GM15510 (cell line): ENCODE results near the gene PLET1.

ENCODE experiments used
- POLR2A ChIP-seq: IDR thresholded peaks from 3 replicates; pipeline ENCODE4 v1.6.1; 2011; ENCODE audit warnings: borderline replicate concordance; ENCODE audit not compliant: insufficient read length; ENCODE audit errors: extremely low read depth

Gene PLET1

DNA sequence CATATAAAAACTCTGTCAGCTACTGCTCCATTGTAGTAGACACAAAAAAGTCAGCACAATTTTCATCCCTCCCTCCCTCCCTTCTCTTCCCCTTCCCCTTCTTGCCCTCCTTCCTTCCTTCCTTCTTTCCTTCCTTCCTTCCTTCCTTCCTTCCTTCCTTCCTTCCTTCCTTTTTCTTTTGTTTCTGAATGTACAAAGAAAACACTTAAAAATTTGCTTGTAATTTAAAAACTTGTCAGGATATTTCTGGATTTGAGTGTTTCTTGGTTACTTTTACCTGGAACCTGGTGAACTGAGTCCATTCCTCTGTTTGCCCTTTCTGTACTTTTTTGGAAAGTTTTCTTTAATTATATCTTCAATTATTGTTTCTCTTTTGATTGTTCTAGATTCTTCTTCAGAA is 31.5 kb upstream of the PLET1 start:
- no peak for TF ChIP-seq POLR2A

DNA sequence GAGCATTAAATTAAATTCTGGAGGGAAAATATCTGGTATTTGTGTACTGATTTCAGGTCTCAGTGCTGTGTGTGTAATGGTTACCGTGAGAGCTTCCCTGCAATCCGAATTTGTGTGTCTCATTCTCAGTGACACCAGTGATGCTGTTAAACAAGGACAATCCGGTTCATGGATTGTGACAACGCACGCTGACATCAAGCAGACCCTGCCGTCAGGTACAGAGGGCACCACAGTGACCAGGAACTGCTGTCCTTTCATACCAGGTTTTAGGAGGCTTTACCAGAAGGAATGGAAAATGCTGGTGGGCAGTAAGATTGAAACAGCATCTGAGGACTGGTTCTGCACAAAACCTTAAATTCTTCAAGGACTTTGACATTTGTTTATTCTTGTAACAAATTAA is 30.5 kb upstream of the PLET1 start:
- no peak for TF ChIP-seq POLR2A

GRCh38 chr11:112290493-112290850 is 29.8 kb upstream of the PLET1 start:
- no peak for TF ChIP-seq POLR2A

- no peak for TF ChIP-seq POLR2A
Observed at GRCh38 chr11:112289588-112290492, 29.2 kb upstream of the PLET1 start.

DNA sequence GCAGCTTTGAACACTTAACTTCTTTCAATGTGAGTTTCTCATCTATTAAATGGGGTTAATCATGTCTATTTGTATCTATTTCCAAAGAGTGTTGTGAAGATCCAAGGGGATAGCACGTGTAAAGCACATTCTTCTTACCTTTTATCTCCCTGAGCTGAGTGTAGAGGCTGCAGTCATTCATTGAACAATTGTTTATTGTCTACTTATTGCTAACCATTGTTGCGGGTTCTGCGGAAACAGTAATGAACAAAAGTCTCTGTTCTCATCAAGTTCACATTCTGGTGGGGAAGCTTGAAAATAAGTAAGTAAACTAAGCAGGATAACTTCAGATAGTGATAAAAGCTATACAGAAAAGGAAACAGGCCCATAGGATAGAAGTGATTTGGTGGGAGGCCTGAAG is 27.4 kb upstream of the PLET1 start:
- no peak for TF ChIP-seq POLR2A

DNA sequence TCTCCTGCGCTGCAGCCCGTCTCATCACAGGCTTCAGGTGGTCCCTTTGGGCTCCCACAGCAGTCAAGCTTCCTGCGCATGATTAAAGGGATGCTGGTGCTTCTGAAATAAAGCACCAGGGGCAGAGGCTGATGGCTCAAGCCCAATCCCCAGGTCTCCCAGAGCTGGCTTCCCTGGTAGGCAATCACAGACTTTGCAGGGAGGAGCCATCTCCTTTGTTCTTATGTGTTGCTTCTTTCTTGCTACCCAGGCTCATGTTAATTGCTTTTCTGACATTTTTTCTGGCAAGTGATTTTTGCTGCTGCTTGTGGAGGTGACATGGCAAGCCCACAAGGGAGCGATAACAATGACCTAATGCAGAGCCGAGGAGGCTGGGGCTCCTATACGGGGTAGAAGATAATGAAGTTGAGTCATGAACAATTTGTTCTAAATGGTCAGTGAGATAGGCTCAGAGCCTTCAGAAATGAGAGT is 25.2 kb upstream of the PLET1 start:
- no peak for TF ChIP-seq POLR2A

DNA sequence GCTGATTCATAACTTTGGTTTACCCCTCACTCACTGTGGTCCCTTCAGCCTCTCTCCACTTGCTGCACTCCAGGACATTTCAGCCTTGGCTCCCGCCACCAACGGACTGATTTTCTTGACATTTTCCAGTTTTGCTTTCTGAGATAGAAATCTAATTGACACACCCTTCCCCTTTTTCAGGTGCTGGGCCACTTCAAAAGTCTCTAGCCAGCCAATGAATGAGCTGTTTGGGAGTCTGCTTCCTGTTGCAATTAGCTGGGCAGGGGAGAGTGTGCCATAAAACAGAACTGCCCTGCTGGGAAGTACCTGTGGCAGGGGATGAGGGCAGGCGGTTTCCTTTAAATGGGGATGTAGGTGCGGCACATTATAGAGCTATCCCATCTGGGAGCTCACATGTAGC is 21.1 kb upstream of the PLET1 start:
- TF ChIP-seq POLR2A: no peak

DNA sequence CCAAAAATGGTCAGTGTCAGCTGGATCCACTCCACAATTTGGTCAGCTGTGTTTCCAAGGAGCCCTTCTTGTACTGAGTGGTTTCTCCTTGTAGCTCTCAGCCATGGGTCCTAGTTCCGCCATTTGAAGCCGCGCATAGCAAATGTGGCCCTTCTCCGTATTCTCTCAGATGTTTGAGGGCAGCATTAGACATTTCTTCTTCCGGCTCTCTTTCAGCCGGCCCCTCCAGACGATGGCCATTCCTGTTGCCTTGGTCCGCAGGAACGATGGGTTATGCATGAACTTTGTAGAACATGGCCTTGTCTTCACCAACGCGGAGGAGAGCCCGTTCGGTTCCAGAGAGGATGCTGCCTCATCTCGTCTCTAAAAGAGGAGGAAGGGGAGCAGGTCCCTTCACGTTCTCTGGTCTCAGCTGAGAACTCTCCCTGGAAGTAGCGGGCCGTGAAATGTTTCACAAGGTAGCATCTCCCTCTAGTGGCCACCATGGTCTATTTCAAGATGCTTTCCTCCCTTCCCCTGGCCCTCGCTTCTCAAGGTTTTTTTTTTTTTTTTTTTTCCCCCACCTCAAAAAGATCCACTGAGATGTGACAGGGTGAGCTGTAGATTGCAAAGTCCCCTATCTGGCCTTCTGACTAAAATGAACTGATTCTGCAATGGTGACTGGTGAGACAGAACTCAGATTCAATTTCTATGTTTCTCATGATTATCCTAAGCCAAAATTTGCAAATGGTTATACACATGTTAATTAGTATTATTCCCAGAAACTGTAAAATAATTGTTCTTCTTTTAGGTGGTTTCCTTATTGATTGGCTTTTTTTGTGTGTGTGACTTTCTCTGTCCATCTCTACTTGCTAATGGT is 19.8 kb upstream of the PLET1 start:
- no peak for TF ChIP-seq POLR2A

DNA sequence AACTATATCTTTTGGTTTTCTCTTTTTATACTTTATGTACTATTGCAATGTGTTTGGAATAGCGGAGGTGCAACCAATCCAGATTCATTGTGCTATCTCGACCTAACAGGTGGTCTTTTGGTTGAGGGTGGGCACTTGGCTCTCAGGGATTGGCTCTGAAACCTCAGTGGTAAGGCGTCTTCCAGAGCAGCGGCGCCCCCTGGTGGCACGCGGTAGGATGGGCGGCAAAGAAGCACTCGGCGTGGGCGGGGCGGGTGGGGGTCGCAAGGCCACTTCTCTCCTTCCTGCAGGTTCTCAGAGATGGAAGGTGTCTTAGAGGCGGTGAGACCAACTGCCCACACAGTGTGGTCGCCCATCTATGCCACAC is 19.2 kb upstream of the PLET1 start:
- TF ChIP-seq POLR2A: no peak

DNA sequence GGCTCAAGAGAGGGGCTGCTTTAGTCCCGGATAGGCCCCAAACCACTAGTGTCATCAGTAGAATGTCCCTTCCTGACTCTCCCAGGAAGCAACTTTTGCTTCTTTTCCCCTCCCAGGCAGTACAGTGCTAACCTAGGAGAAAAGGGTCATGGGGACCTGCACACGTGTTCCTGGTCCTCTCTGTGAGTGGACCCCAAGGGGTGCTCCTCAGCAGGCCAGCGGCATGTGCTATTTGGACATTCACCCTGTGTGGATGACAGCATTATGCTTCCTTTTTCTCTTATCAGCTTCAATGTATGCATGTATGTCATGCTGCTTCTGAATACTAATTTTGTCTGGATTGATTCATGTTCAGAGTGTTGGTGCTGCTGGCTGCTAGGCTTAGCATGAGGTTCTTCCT is 18.1 kb upstream of the PLET1 start:
- TF ChIP-seq POLR2A: no peak

GRCh38 chr11:112277941-112278340 is 17.3 kb upstream of the PLET1 start:
- no peak for TF ChIP-seq POLR2A

DNA sequence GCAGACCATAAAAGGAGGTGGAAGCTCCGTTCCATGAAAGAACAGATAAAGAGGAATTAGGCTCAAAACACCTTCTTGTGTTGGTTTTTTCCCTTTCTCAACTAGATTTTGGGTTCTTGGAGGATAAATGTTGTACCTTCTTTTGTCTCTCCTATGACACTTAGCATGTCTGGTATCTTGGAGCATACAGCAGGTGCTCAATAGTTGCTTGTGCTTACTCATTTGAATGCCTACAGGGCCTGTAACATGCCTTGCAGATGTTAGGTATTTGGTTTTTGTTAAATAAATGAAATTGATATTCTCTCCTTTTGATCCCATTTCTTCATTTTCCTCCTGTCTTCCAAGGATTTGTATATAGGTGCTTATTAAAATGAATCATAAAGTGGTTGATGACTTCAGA is 16.4 kb upstream of the PLET1 start:
- no peak for TF ChIP-seq POLR2A

DNA sequence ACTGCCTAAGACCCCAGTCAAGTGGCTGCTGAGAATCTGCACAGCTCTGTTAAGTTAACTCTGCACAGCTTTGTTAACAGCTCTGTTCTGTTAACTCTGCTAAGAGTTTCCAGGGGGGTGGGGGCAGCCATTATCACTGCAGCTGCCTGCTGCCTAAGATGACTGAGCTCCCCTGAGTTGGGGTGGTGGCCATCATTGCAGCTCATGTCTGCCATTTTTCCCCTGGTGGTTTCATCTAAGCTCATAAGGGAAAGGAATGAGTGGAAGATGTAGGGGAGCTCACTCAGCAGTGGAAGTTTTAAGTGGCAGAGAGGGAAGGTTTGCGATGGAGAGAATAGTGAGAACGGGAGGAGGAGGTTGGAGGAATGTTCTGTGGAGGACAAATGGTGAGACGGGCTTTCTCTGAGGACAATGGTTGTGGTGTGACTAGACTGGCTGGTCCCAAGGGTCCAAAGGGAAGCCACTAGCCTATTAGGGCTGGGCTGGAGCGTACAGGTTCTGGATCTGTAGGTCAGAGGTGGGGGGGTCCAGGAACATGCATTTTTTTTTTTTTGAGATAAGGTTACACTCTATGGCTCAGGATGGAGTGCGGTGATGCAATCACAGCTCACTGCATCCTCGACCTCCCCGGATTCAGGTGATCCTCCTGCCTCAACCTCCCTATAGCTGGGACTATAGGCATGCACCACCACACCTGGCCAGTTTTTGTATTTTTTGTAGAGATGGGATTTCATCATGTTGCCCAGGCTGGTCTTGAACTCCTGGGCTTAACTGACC is 13.5 kb upstream of the PLET1 start:
- TF ChIP-seq POLR2A: no peak

- TF ChIP-seq POLR2A: no peak
Observed at GRCh38 chr11:112273066-112273465, 12.4 kb upstream of the PLET1 start.

DNA sequence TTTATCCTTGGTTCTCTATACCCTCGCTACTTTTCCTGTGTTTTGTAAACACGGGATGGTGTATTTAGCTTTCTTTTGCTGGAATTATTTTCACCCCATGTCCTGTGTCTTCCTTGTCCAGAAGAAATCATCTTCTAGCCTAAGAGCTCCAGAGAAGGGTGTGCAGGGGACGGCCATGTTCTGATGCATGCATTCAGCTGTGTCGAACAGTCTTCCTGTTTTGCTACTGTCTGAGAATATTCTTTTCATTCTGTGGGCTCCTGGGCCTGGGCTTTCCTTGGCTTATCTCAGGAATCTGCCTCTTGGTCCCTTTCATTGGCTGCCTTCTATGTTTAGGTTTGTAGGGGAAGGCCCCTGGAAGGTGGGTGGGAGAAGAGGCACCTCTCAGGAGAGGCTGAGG is 10.6 kb upstream of the PLET1 start:
- TF ChIP-seq POLR2A: no peak

DNA sequence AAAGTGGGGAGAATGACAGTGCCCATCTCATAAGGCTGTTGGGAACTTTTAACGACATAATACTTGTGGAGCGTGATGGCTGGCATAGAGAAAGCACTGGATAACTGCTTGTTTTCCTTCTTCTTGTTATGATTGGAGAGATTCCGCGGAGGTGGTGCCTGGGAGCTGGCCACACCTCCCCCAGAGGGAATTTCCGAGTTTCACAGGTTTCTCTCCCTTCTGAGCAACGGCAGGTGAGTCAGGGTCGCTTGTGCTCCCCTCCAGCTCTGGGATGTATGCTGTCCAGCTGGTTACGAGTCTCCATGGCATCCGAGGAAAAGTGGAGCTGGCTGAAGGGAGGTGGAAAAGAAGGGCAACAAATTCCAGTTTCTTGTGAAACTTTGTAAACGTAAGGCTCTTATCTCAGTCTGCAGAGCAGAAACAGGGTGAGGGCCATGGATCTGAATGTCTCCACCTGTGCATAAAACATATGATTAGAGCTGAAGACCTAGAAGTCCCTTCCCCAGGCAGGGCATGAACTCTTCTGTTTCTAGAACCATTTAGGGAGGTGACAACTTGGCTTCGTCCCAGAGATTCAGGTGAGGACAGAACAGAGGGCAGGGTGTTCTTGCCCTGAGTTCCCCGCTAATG is 10.0 kb upstream of the PLET1 start:
- TF ChIP-seq POLR2A: no peak

DNA sequence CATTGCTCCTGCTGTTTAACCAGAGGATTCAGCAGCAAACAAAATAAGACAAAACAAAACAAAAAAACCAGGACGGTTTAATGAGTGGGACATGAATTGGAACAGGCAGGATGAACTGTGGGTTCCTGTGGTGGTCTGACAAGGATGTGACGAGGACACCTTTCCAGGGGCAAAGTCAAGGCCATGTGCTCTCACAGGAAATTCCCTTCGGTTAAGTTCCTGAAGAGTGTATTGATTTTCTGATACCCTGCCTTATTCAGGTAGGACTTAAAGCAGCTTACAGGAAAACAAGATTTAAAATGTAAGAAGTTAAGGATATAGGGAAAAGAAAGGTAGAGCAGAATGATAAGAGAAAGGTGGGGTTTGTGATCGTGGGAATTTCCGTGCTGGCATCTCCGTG is 8.5 kb upstream of the PLET1 start:
- no peak for TF ChIP-seq POLR2A
